HEK293 (cell line): ENCODE measurements around the gene KCTD21.

ENCODE experiments used
- CTCF ChIP-seq: fragments of 450-650 bp; formaldehyde crosslinking; IDR thresholded peaks from 2 replicates; pipeline ENCODE4 v1.5.1; 2016; ENCODE audit warnings: missing biosample characterization, missing genetic modification characterization
- KLF10 ChIP-seq: fragments of 450-650 bp; IDR thresholded peaks from 2 replicates; pipeline ENCODE4 v1.5.1; 2018; ENCODE audit warnings: missing biosample characterization, mild to moderate bottlenecking, missing genetic modification characterization
- KLF16 ChIP-seq: fragments of 450-650 bp; formaldehyde crosslinking; IDR thresholded peaks from 2 replicates; pipeline ENCODE4 v1.5.1; 2017; ENCODE audit warnings: missing biosample characterization, missing genetic modification characterization
- PRDM1 ChIP-seq: fragments of 450-650 bp; formaldehyde crosslinking; IDR thresholded peaks from 2 replicates; pipeline ENCODE4; 2016; ENCODE audit warnings: missing biosample characterization, missing genetic modification characterization
- SETDB1 ChIP-seq: IDR thresholded peaks from one replicate; pipeline ENCODE4 v1.6.1; 2017; ENCODE audit warnings: mild to moderate bottlenecking, low read length, moderate library complexity, mixed read lengths; ENCODE audit not compliant: insufficient read length
- WT1 ChIP-seq: fragments of 450-650 bp; formaldehyde crosslinking; IDR thresholded peaks from 2 replicates; pipeline ENCODE4 v1.5.1; 2016; ENCODE audit warnings: missing biosample characterization, missing genetic modification characterization
- ZBTB7A ChIP-seq: fragments of 450-650 bp; formaldehyde crosslinking; IDR thresholded peaks from 2 replicates; pipeline ENCODE4 v1.5.1; 2016; ENCODE audit warnings: low read depth, missing biosample characterization, missing genetic modification characterization
- ZNF140 ChIP-seq: fragments of 450-650 bp; formaldehyde crosslinking; IDR thresholded peaks from 2 replicates; pipeline ENCODE4 v1.5.1; 2016; ENCODE audit warnings: missing biosample characterization, missing genetic modification characterization
- ZNF24 ChIP-seq: fragments of 450-650 bp; formaldehyde crosslinking; IDR thresholded peaks from 2 replicates; pipeline ENCODE4 v1.5.1; 2016; ENCODE audit warnings: missing biosample characterization, missing genetic modification characterization
- ZNF324 ChIP-seq: fragments of 450-650 bp; formaldehyde crosslinking; IDR thresholded peaks from 2 replicates; pipeline ENCODE4 v1.5.1; 2016; ENCODE audit warnings: missing biosample characterization, missing genetic modification characterization
- ZNF776 ChIP-seq: fragments of 450-650 bp; formaldehyde crosslinking; IDR thresholded peaks from 2 replicates; pipeline ENCODE4 v1.5.0; 2017; ENCODE audit warnings: missing biosample characterization, missing genetic modification characterization, borderline replicate concordance
- TF ChIP-seq, protein P1 (sequence below): fragments of 450-650 bp; formaldehyde crosslinking; IDR thresholded peaks from 2 replicates; pipeline ENCODE4 v1.5.1; 2016; ENCODE audit warnings: missing biosample characterization, missing genetic modification characterization, borderline replicate concordance

- TF ChIP-seq PRDM1 (tag by site-specific recombination) (no peak), KLF16 (no peak), WT1 (no peak), ZNF324 (tag by site-specific recombination) (no peak), ZBTB7A (tag by site-specific recombination) (no peak), CTCF (tag by site-specific recombination) (no peak), KLF10 (tag by site-specific recombination) (no peak), ZNF776 (tag by site-specific recombination) (no peak), SETDB1 (no peak), ZNF24 (tag by site-specific recombination) (no peak), ZNF140 (tag by site-specific recombination) (no peak)
- TF ChIP-seq, protein P1, sequence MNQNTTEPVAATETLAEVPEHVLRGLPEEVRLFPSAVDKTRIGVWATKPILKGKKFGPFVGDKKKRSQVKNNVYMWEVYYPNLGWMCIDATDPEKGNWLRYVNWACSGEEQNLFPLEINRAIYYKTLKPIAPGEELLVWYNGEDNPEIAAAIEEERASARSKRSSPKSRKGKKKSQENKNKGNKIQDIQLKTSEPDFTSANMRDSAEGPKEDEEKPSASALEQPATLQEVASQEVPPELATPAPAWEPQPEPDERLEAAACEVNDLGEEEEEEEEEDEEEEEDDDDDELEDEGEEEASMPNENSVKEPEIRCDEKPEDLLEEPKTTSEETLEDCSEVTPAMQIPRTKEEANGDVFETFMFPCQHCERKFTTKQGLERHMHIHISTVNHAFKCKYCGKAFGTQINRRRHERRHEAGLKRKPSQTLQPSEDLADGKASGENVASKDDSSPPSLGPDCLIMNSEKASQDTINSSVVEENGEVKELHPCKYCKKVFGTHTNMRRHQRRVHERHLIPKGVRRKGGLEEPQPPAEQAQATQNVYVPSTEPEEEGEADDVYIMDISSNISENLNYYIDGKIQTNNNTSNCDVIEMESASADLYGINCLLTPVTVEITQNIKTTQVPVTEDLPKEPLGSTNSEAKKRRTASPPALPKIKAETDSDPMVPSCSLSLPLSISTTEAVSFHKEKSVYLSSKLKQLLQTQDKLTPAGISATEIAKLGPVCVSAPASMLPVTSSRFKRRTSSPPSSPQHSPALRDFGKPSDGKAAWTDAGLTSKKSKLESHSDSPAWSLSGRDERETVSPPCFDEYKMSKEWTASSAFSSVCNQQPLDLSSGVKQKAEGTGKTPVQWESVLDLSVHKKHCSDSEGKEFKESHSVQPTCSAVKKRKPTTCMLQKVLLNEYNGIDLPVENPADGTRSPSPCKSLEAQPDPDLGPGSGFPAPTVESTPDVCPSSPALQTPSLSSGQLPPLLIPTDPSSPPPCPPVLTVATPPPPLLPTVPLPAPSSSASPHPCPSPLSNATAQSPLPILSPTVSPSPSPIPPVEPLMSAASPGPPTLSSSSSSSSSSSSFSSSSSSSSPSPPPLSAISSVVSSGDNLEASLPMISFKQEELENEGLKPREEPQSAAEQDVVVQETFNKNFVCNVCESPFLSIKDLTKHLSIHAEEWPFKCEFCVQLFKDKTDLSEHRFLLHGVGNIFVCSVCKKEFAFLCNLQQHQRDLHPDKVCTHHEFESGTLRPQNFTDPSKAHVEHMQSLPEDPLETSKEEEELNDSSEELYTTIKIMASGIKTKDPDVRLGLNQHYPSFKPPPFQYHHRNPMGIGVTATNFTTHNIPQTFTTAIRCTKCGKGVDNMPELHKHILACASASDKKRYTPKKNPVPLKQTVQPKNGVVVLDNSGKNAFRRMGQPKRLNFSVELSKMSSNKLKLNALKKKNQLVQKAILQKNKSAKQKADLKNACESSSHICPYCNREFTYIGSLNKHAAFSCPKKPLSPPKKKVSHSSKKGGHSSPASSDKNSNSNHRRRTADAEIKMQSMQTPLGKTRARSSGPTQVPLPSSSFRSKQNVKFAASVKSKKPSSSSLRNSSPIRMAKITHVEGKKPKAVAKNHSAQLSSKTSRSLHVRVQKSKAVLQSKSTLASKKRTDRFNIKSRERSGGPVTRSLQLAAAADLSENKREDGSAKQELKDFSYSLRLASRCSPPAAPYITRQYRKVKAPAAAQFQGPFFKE (tag by site-specific recombination), result no peak
Observed at GRCh38 chr11:78237293-78238046, 49.0 kb upstream of the KCTD21 start.
